ENCODE results near the gene SYCP3.

SYCP3 gene

DNA sequence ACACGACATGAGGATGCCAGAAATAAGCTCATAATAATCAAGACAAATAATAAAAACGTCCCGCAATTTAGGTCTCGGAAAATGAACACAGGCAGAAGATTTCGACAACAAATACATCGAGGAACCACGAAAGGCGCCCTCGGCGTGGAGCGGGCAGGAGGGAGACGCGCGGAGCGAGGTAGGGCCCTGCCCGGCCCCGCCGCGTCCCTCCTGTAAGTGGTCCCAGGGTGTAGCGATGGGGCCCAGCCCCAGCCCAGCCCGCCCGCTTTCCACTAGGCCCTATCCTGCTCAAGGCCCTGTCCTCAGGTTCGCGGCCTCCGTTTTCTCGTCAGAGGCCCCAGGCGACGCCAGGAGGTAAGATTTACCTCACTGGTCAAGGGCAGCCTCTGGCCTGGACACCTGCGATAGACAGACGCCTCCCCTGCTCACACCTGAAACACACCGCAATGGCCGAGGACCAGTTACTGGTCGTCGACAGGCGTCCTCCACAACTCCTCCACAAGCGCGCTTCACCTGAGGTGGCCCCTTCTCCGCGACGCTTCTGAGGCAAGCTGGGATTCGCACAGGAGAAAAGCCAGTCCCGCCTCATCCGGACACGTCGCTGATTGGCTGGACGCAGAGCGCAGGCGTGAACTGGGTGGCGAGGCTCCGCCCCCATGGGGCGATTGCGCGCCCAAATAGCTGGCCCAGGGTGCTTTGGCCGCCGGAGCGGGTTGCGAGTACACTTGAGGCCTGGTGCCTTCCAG lies at the start of gene SYCP3:
Gene SYCP3 (minus strand): TSS at position 543 of the 746 bp plus-strand sequence. CDS start 1,527 bp downstream, outside the sequence.
- no peak for DNase-seq (ENCODE audit: low spot score)

- DNase-seq (ENCODE audit: low spot score): no peak
Observed at GRCh38 chr12:101785671-101786070, 46.4 kb upstream of the SYCP3 start.

DNA sequence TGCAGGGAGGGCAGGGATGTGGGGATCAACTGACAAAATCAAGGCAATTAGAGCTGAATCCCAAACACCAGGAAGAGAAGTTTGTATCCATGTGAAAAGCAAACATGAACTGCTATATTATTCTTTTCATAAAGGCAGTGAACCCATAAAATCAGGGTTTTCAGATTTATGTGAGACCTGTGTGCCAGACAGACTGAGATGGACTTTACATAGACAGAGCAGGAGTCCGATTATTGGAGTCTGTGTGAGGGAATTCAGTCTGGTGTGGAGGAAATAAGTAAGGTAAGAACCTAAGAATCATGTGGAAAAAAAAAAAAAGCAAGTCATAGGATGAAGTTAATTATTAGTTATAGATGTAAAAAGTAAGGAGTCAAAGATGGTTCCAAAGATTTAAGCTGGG lies 45.1 kb upstream of the SYCP3 start:
- no peak for DNase-seq (ENCODE audit: low spot score)

DNA sequence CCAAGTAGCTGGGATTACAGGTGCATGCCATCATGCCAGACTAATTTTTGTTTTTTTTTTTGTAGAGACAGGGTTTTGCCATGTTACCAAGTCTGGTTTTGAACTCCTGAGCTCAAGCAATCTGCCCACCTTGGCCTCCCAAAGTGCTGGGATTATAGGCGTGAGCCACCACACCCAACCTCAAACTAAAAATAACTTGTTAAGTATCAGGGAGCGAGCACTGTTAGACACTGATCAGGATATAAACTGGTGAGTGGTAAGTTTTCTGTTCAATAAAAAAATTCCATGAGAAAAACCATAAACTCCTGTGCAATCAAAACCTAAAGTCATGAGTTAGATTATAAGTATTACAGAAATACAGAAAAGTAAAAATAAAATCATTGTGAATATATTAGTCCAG lies 44.6 kb upstream of the SYCP3 start:
- DNase-seq (ENCODE audit: low spot score): no peak

DNA sequence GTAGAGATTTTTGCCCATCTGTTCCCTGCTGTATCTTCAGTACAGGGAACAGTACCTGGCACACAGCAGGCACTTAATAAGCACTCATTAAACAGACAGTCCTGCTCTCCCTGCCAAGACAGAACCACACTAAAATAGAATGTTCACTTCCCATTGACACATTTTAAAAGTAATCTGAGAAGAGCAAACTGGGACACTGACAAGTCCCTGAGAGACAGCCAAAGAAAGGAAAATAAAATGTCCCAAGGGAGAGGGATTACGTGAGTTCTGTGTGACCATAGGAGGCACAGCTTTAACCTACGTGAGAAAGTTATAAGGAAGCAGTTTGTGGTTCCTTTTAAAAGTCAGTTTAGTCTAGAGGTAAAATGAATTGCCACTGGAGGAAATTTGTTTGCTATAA lies 43.9 kb upstream of the SYCP3 start:
- DNase-seq (ENCODE audit: low spot score): no peak

GRCh38 chr12:101782273-101782731 lies 43.0 kb upstream of the SYCP3 start:
- no peak for DNase-seq (ENCODE audit: low spot score)

GRCh38 chr12:101781834-101782233 lies 42.6 kb upstream of the SYCP3 start:
- no peak for DNase-seq (ENCODE audit: low spot score)

DNA sequence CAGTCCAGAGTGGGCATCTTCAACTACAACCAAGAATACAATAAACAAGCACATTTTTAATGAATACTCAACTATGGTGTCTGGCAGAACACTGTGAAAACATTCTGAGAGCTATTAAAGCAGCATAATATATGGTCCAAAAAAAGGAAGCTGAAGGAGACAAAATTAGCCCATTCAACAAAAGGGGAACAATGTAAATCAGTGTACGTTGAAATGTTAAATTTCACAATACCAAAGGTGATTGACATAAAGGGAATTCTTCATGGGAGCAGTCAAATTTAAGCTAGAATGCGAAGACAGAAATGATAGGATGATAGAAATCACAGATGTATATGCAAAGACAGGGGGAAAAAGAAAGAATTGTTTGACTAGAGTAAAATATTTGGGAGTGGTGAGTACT lies 41.3 kb upstream of the SYCP3 start:
- DNase-seq (ENCODE audit: low spot score): no peak

- DNase-seq (ENCODE audit: low spot score): no peak
Observed at GRCh38 chr12:101779626-101780025, 40.4 kb upstream of the SYCP3 start.

- no peak for DNase-seq (ENCODE audit: low spot score)
Observed at GRCh38 chr12:101779200-101779599, 39.9 kb upstream of the SYCP3 start.

GRCh38 chr12:101777978-101778377 lies 38.7 kb upstream of the SYCP3 start:
- no peak for DNase-seq (ENCODE audit: low spot score)

DNA sequence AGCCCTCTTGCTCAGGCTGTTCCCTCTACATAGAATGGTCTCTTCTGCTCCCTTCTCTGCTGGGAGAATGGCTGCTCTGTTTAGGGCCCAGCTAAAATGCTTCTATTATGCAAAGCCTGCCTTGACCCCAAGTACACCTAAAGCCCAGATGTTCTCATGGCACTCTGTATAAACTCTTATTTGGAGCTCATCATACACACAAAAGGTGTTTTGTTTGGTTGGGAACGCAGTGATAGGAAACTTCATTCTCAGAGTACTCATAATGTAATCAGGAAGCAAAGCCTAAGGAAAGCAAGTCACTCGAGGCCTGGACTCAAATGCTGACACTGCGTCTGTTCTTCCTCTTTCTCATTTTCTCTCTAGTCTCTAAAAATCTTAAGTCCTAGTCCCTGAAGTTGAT lies 38.2 kb upstream of the SYCP3 start:
- no peak for DNase-seq (ENCODE audit: low spot score)

DNA sequence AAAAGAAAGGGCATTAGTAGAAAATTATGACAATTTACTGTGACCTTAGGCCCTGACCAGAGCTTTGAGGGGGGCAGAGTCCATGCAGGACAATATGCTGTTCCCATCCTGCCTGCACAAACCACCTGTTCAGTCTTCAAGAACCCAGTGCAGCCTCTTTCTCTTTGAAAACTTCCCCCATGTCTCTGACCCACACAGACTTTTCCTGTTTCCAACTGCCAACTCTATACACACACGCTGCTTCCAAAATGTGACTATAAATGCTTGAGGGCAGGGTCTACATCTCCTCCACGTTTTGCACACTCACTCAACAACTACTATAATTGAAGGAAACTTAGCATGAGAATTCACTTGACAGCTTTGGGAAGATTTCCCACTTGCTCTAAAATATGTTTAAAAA lies 36.6 kb upstream of the SYCP3 start:
- DNase-seq (ENCODE audit: low spot score): no peak

DNA sequence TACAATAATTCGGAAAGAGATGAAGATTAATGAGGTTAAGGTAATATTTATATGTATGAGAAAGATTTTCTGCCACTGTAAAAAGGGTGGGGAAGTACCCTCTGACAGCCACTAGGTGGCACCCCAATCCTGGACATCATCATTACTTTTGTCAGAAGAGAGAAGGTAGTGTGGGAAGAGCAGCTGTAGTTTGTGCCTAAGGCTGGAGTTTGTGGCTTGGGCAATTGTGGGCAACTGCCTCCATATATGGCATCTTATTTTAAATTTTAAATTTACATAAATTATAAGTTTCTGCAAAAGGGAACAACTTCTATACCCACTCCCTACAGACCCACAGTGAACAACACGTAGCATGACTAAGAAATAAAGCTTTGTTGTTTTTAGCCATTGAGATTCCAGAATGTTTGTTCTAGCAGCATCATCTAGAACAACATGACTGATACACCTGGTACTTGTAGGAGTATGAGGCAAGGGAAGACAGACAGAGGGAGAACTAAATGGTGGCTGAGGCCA lies 34.4 kb upstream of the SYCP3 start:
- DNase-seq (ENCODE audit: low spot score): peak; percentile 42

DNA sequence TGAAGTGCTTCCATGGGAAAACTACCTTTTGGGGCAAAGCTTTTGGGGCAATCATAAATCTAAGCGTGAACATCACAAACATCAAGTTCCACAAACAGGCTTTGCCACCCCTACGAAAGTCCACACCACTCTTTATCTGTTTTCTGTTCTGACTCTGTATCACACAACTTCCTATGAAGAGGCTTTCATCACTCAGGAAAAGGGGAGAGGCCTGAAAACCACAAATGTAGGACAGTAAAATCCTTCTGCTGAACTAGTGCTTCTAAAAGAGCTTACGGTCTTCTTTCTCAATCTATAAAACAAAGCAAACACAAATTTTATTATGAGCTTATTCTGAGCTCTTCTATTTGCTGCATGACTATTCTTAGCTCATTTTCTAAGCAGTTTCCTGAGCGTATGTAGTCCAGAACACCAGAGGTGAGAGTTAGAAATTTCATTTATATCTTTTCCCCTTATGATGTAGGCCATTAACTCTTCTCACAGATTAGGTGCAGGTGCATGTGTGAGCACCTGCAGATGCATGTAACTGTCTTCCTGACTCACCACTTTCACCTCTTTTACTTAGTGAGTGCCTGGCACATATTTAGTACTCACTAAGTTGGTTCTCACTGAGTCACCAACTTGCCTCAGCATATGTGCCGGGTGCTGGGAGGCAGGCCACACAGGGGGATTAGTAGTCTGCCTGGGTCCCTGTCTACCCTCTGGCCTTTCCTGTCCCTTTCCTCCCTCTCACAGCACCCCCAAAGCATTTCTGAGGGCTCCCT lies 32.9 kb upstream of the SYCP3 start:
- DNase-seq (ENCODE audit: low spot score): no peak

DNA sequence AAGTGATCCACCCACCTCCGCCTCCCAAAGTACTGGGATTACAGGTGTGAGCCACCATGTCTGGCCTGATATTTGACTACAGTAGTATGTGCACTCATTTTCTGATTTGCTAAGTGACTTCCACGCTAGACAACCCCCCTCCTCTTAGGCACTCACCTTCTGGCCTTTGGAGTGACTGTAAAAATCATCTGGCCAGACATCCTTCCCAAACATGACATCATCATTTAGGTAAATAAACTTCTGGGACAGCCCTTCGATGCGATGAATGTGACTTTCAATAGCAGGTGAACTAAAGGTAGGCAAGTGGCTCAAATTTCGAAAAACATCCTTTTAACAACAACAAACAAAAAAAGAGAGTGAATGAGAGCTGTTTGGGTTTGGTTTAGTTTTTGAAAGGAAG lies 30.6 kb upstream of the SYCP3 start:
- no peak for DNase-seq (ENCODE audit: low spot score)

DNA sequence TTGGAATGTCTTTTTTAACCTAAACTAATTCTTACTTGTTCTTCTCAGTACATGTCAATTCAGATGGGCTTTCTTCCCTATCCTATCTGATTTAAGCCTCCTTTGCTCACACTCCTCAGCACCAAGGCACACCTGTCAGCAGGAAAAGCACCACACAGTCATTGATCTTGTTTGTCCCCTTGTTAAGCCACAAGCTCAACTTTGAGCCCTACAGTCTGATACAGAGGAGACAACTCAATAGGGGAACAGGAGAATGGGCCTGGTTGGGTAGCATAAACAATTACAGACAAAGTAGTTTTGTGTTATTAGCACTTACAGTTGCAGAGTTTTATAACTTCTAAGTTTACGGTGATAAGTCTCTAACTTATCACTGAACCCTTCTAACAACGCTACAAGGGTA lies 29.5 kb upstream of the SYCP3 start:
- no peak for DNase-seq (ENCODE audit: low spot score)

GRCh38 chr12:101767537-101767936 lies 28.3 kb upstream of the SYCP3 start:
- DNase-seq (ENCODE audit: low spot score): no peak

DNA sequence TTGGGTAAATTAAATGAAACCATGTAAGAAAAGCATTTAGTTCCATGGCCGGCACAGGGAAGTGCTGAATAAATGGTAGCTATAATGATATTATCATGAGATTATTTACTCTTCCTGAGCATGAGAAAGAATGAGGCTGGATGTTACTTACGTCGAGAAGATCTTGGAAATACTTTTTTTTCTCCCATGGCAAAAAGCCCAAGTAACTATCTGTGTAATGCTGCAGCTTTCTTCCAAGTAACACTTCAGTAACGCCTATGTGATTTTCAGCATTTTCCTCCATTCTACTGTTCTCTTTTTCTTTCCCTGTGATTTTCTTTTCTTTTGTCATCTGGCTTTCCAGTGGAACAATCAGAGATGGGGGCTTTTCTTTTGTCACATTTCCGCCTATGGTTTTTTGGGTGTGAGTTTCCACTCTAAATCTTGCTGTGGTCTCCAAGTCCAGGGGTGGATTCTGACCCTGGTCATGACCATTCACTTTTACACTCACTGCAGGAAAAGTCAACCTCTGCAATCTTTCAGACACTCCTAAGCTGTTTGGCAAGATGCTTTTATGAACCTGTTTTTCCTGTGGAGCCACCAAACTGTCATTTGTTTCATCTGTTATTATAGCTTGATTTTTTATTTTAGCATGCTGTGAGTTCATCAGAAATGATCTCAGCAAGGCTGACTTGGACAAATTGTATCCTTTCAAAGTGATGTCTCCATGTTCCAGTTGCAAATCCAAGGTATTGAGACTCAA lies 25.0 kb upstream of the SYCP3 start:
- DNase-seq (ENCODE audit: low spot score): no peak

GRCh38 chr12:101763246-101763931 lies 24.1 kb upstream of the SYCP3 start:
- no peak for DNase-seq (ENCODE audit: low spot score)

- DNase-seq (ENCODE audit: low spot score): no peak
Observed at GRCh38 chr12:101761781-101762180, 22.5 kb upstream of the SYCP3 start.

DNA sequence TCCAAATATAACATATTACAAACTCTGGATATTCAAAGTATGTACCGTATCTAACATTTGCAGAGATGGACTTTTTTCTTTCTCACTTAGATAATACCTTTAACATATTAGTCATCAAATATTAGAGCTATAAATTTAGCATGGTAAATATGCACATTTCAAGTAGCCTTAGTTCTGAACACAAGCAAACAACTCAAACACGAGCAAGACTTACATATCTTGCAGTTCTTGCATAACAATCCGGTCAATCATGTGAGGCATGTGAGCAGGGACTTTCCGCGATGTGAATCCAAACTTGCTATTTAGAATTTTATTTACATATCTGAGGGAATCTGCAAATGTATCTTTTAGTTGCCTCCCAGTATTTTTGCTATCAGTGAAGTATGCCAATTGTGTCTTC lies 22.1 kb upstream of the SYCP3 start:
- no peak for DNase-seq (ENCODE audit: low spot score)

Data from HuH-7.5 (cell line).